ENCODE measurements around the gene CLEC5A. TPM values are rescaled to one million over a fixed set of nuclear protein-coding genes. Genes with fewer than 3 reads are reported as not detected.

CLEC5A gene
- total and polyA plus RNA-seq, 2 of the 8 experiments (the other 6 are each of a cell fraction or from before 2014, with no cell fraction given), result not detected

- TF ChIP-seq JUN (IDR thresholded peaks at IDR 0.05; ENCODE audit: low read depth, low read length) (no peak), KDM1A (IDR thresholded peaks at IDR 0.05; ENCODE audit: borderline replicate concordance, low read length) (no peak), MAX (IDR thresholded peaks at IDR 0.05) (no peak), CHD2 (IDR thresholded peaks at IDR 0.05; ENCODE audit: low read length) (no peak), CTBP2 (IDR thresholded peaks at IDR 0.05; ENCODE audit: borderline replicate concordance, insufficient read depth, insufficient read length, low read length) (no peak), CEBPB (IDR thresholded peaks at IDR 0.05; ENCODE audit: low read depth, low read length) (no peak), RNF2 (IDR thresholded peaks at IDR 0.05; ENCODE audit: borderline replicate concordance, low read depth, low read length, missing control alignments, poor library complexity, severe bottlenecking) (no peak), GTF2F1 (IDR thresholded peaks at IDR 0.05; ENCODE audit: borderline replicate concordance, low read depth, low read length) (no peak), BACH1 (IDR thresholded peaks at IDR 0.05; ENCODE audit: low read length) (no peak), POU5F1 (IDR thresholded peaks at IDR 0.05; ENCODE audit: low read depth, low read length) (no peak)
Measured at GRCh38 chr7:141928146-141928844, 18.5 kb downstream of the CLEC5A start (continued).
